GM12878 (cell line): ENCODE data around the gene PSPC1. TPM values are rescaled to one million over a fixed set of nuclear protein-coding genes. Genes with fewer than 3 reads are reported as not detected.

ENCODE experiments used
- ATAC-seq: fragments of 200-7000 bp; cut with Tn5 transposase; 3 replicates; pipeline ENCODE4 v1.9.1; 2020; ENCODE audit warnings: mild to moderate bottlenecking, moderate library complexity
- BruUV-seq: library from RNA; stranded (reverse); fragments of 400-500 nt; replicated peaks from 2 replicates; lab custom pipeline; 2021; lab: Mats Ljungman, UMichigan
- CTCF ChIA-PET: fragments of 300-600 bp; sonication (Branson Sonifier 250); formaldehyde crosslinking; extraction: SDS; loops from one replicate; lab custom pipeline; 2021; ENCODE audit warnings: inconsistent platforms; lab: Yijun Ruan, JAX
- POLR2A ChIA-PET: fragments of 350-600 bp; formaldehyde crosslinking; extraction: SDS; loops from one replicate; lab custom pipeline; 2021; ENCODE audit warnings: inconsistent platforms; lab: Charles Lee
- RAD21 ChIA-PET: fragments of 300-600 bp; sonication (Branson Sonifier 250); formaldehyde crosslinking; loops from one replicate; lab custom pipeline; 2023; ENCODE audit warnings: antibody characterized with exemption; ENCODE audit not compliant: unreplicated experiment; lab: Charles Lee
- SMC1A ChIA-PET: fragments of 300-600 bp; sonication (Branson Sonifier 250); formaldehyde crosslinking; loops from one replicate; lab custom pipeline; 2023; ENCODE audit not compliant: unreplicated experiment, uncharacterized antibody; lab: Charles Lee
- DNase-seq: peaks from one replicate; pipeline ENCODE4 v3.0.0-alpha.2; 2011; ENCODE audit warnings: low read depth, low spot score
- FAIRE-seq: peaks from 3 replicates; lab custom pipeline; 2011; peaks lifted over from hg19 to GRCh38; lab: Jason Lieb, UNC
- H2AFZ ChIP-seq: 2 replicates; pipeline ENCODE4 v1.6.0; 2011; ENCODE audit warnings: low read depth, low read length, control low read depth; ENCODE audit not compliant: control insufficient read depth
- H3K27ac ChIP-seq: 2 replicates; pipeline ENCODE4 v1.5.1; 2011; ENCODE audit warnings: control low read depth; ENCODE audit not compliant: control insufficient read depth, insufficient read depth
- H3K27me3 ChIP-seq, 2 experiments: replicated peaks in 1 of 2; 2 replicates each; pipeline versions ENCODE4 v1.6.0 to v1.6.1; 2011; ENCODE audit warnings: low read length in 1 of 2; ENCODE audit not compliant: control insufficient read depth in 2 of 2, insufficient read depth in 2 of 2
- H3K36me3 ChIP-seq, 2 experiments: 2 replicates each; pipeline ENCODE4 v1.5.1; 2011; ENCODE audit warnings: low read length in 1 of 2; ENCODE audit not compliant: control insufficient read depth in 2 of 2, insufficient read depth in 2 of 2
- H3K4me1 ChIP-seq: 2 replicates; pipeline ENCODE4 v1.6.1; 2011; ENCODE audit warnings: mild to moderate bottlenecking, low read length, moderate library complexity, mixed read lengths; ENCODE audit not compliant: control insufficient read depth, insufficient read depth
- H3K4me2 ChIP-seq: 2 replicates; pipeline ENCODE4 v1.6.0; 2011; ENCODE audit warnings: control low read depth; ENCODE audit not compliant: control insufficient read depth, insufficient read depth
- H3K4me3 ChIP-seq: fragments of 200-600 bp; sonication (generic); 2 replicates; pipeline ENCODE4 v1.5.1; 2016
- H3K79me2 ChIP-seq: 2 replicates; pipeline ENCODE4 v1.6.0; 2011; ENCODE audit warnings: low read length; ENCODE audit not compliant: control insufficient read depth, insufficient read depth
- H3K9ac ChIP-seq: 2 replicates; pipeline ENCODE4 v1.8.0; 2011; ENCODE audit warnings: low read length, control low read depth, mixed read lengths; ENCODE audit not compliant: control insufficient read depth, insufficient read depth
- H3K9me3 ChIP-seq: replicated peaks from 3 replicates; pipeline ENCODE4 v1.5.1; 2011; ENCODE audit warnings: mild to moderate bottlenecking, low read length; ENCODE audit not compliant: control insufficient read depth, insufficient read depth
- H4K20me1 ChIP-seq: 2 replicates; pipeline ENCODE4 v1.6.0; 2011; ENCODE audit not compliant: control insufficient read depth, insufficient read depth
- MYB ChIP-seq: fragments of 150-350 bp; IDR thresholded peaks from 2 replicates; pipeline ENCODE4 v1.6.1; 2014; ENCODE audit warnings: mild to moderate bottlenecking, low read depth, low read length, borderline replicate concordance
- SPI1 ChIP-seq: IDR thresholded peaks from 2 replicates; pipeline ENCODE4 v1.6.1; 2011; ENCODE audit warnings: low read depth, mild to moderate bottlenecking, low read length, moderate library complexity, borderline replicate concordance; ENCODE audit not compliant: insufficient read depth
- WGBS: methylation state at CpG from one replicate; pipeline ENCODE4 v1.1.6; 2016; ENCODE audit warnings: low lambda C conversion rate; ENCODE audit not compliant: insufficient replicate concordance, insufficient coverage; ENCODE audit errors: missing lambda C conversion rate; 5-methylcytosine and 5-hydroxymethylcytosine counted together
- in situ Hi-C: fragments of 300-500 bp; cut with MboI; formaldehyde crosslinking; loops from 9 replicates; pipeline ENCODE4 v1.14.3; 2018; ENCODE audit warnings: mixed read lengths
- intact Hi-C: fragments of 100-400 bp; cut with micrococcal nuclease; formaldehyde crosslinking; loops from one replicate; pipeline ENCODE4 v1.14.2; 2022; ENCODE audit not compliant: unreplicated experiment
- polyA plus RNA-seq, 11 experiments: library from polyadenylated mRNA; depleted of rRNA in 4 of 11; unstranded in 6 of 11; stranded (reverse) in 5 of 11; fragments of >200 nt; fragmentation: Nextera tagmentation in 4 of 11; fragmentation: Illumina TruSeq in 1 of 11; extraction: Ambion mirVana in 4 of 11; extraction: Trizol in 1 of 11; gene quantifications; 1 replicate in 1 of 11; 2 replicates in 10 of 11; pipeline versions ENCODE4 v1.2.1 to v1.2.3, GENCODE V29; 2011 to 2016; ENCODE audit warnings: inconsistent platforms in 2 of 11, missing spikeins in 2 of 11, low read depth in 1 of 11
- small RNA-seq: library from RNA; depleted of rRNA; stranded (forward); fragments of <200 nt; gene quantifications from one replicate; pipeline ENCODE3, GENCODE V24; 2014
- total RNA-seq, 4 experiments: library from RNA; depleted of rRNA in 3 of 4; stranded (reverse); fragments of >200 nt in 3 of 4; fragmentation: Illumina TruSeq in 1 of 4; extraction: Trizol in 1 of 4; gene quantifications; 2 replicates each; pipeline versions ENCODE4 v1.2.1 to v1.2.3, GENCODE V29; 2013 to 2021

The PSPC1 gene
- total and polyA plus RNA-seq, 10 of the 15 experiments (the other 5 are each of a cell fraction or from before 2014, with no cell fraction given), result 17.7 to 76.3 (median 66.8) TPM

DNA sequence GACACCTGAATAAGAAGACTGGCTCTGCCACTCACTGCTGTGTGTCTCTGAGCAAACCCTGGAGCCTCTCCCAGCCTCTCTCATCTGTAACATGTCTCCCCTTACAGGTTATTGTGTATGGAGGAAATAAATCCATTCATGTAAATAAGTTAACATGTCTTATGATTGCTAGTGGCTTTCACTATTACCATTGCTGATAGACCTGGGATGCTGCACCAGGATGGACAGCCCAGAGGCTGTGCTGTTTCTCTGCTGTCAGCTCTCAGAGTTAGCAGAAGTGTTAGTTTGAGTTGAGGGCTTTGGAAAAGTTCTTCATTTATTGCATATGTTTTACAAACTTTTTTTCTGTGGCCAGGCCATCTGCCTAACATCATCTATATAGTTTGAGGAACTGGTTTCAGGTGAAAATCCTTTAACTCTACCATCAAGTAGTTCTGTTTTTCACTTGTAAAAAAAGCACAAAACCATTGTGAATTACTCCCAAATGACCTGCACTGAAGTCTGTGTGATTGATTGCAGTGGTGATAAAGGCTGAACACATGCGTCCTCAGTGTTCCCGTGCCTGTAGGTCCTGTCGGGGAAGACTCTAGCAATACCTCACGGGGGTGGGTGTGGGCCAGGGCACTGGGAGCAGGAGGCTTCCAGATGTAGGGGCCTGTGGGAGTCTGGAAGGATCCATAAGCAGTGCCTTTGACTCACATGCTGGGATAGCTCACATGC lies 124.7 kb downstream of the PSPC1 start:
- Histone ChIP-seq H3K4me2 (no peak overlapping the region), H2AFZ (no peak overlapping the region), H3K27me3 (no peaks in the 10 kb centered on the region), H3K9ac (no peak overlapping the region), H3K36me3 (peaks cover under 1 to 24% of the 10 kb centered on the region in 2 experiments), H3K4me3 (no peak overlapping the region), H3K27ac (no peak overlapping the region), H4K20me1 (no peaks in the 10 kb centered on the region; the same call in 1 of the 2 replicates), H3K9me3 (no peaks in the 10 kb centered on the region), H3K79me2 (no peaks in the 10 kb centered on the region), H3K4me1 (0 out of 2 replicates have a peak, but pooled peaks cover 5% of the 10 kb centered on the region)
- ChIA-PET CTCF (interaction anchor here (1.3 kb wide), 1 partner anchor 327 kb away, joined by 4 read pairs; no protein-coding TSS in a partner anchor), RAD21 (no interaction called here), SMC1A (interaction anchor here (0.6 kb wide), 1 partner anchor 780 kb away, joined by 3 read pairs; no protein-coding TSS in a partner anchor), POLR2A (no interaction called here)
- no TSS peak for BruUV-seq
- in situ Hi-C loops, result no loop called here
- DNase-seq (no peak), FAIRE-seq (no peak), ATAC-seq (peak; percentile 35)
- no peak for TF ChIP-seq MYB
- TF ChIP-seq SPI1, result peak; percentile 16; the same call in 1 of the 2 replicates
- intact Hi-C loops, result no loop called here
- 63% methylated on average over 4 of the region's 4 CpGs for WGBS

Small RNA genes lying within 50 kb of the gene (small RNA-seq; reads per million reads assigned to genes)
- 0.23 reads per million for gene RN7SL166P

Other genes starting within 250 kb of the PSPC1 start
- 0.38 and 0.56 TPM in 2 replicates for gene TPTE2, start 221.4 kb downstream of the PSPC1 start, total RNA-seq (2014; rRNA removed)
- gene TPTE2, start 221.4 kb downstream of the PSPC1 start, total RNA-seq (2014; rRNA removed; fragmentation: Illumina TruSeq; extraction: Trizol), result 1.2 TPM in 2 replicates
- gene TPTE2, start 221.4 kb downstream of the PSPC1 start, total RNA-seq (2021), result 0.96 and 1.1 TPM in 2 replicates
- gene TPTE2, start 221.4 kb downstream of the PSPC1 start, polyA plus RNA-seq (2011; rRNA removed), result 0.31 and 0.71 TPM in 2 replicates
- gene TPTE2, start 221.4 kb downstream of the PSPC1 start, polyA plus RNA-seq (2014; fragmentation: Illumina TruSeq; extraction: Trizol), result 1.5 and 1.6 TPM in 2 replicates
- 1 to 10 TPM; 1.2 to 1.9 TPM for gene TPTE2, start 221.4 kb downstream of the PSPC1 start, polyA plus RNA-seq (2014; fragmentation: Nextera tagmentation; extraction: Ambion mirVana)
- 0.52 and 0.92 TPM in 2 replicates for gene TPTE2, start 221.4 kb downstream of the PSPC1 start, polyA plus RNA-seq (2014; rRNA removed)
- gene TPTE2, start 221.4 kb downstream of the PSPC1 start, polyA plus RNA-seq (2016; fragmentation: Nextera tagmentation; extraction: Ambion mirVana), result 1 to 10 TPM in 1 of 2 experiments, under 1 TPM in 1; 0.83 to 1.3 TPM
- 20.1 and 22.1 TPM in 2 replicates for gene MPHOSPH8, start 149.3 kb downstream of the PSPC1 start, total RNA-seq (2014; rRNA removed)
- 29.3 and 30.3 TPM in 2 replicates for gene MPHOSPH8, start 149.3 kb downstream of the PSPC1 start, total RNA-seq (2014; rRNA removed; fragmentation: Illumina TruSeq; extraction: Trizol)
- gene MPHOSPH8, start 149.3 kb downstream of the PSPC1 start, total RNA-seq (2021), result 21.0 and 26.0 TPM in 2 replicates
- gene MPHOSPH8, start 149.3 kb downstream of the PSPC1 start, polyA plus RNA-seq (2011; rRNA removed), result 34.8 and 43.5 TPM in 2 replicates
- gene MPHOSPH8, start 149.3 kb downstream of the PSPC1 start, polyA plus RNA-seq (2014; fragmentation: Illumina TruSeq; extraction: Trizol), result 34.2 and 34.9 TPM in 2 replicates
- 10 to 100 TPM; 16.6 to 29.3 TPM for gene MPHOSPH8, start 149.3 kb downstream of the PSPC1 start, polyA plus RNA-seq (2014; fragmentation: Nextera tagmentation; extraction: Ambion mirVana)
- 21.6 and 27.7 TPM in 2 replicates for gene MPHOSPH8, start 149.3 kb downstream of the PSPC1 start, polyA plus RNA-seq (2014; rRNA removed)
- gene MPHOSPH8, start 149.3 kb downstream of the PSPC1 start, polyA plus RNA-seq (2016; fragmentation: Nextera tagmentation; extraction: Ambion mirVana), result 10 to 100 TPM; 15.9 to 17.1 TPM
- gene ZMYM5, start 80.7 kb upstream of the PSPC1 start, total RNA-seq (2014; rRNA removed), result 8.2 and 10.5 TPM in 2 replicates
- gene ZMYM5, start 80.7 kb upstream of the PSPC1 start, total RNA-seq (2014; rRNA removed; fragmentation: Illumina TruSeq; extraction: Trizol), result 13.3 and 14.1 TPM in 2 replicates
- 8.0 and 8.1 TPM in 2 replicates for gene ZMYM5, start 80.7 kb upstream of the PSPC1 start, total RNA-seq (2021)
- 12.4 and 23.1 TPM in 2 replicates for gene ZMYM5, start 80.7 kb upstream of the PSPC1 start, polyA plus RNA-seq (2011; rRNA removed)
- 11.8 and 13.9 TPM in 2 replicates for gene ZMYM5, start 80.7 kb upstream of the PSPC1 start, polyA plus RNA-seq (2014; fragmentation: Illumina TruSeq; extraction: Trizol)
- 1 to 10 TPM; 7.7 to 9.4 TPM for gene ZMYM5, start 80.7 kb upstream of the PSPC1 start, polyA plus RNA-seq (2014; fragmentation: Nextera tagmentation; extraction: Ambion mirVana)
- 5.3 and 7.1 TPM in 2 replicates for gene ZMYM5, start 80.7 kb upstream of the PSPC1 start, polyA plus RNA-seq (2014; rRNA removed)
- 10 to 100 TPM; 13.2 to 13.7 TPM for gene ZMYM5, start 80.7 kb upstream of the PSPC1 start, polyA plus RNA-seq (2016; fragmentation: Nextera tagmentation; extraction: Ambion mirVana)
- 30.4 and 40.4 TPM in 2 replicates for gene ZMYM2, start 175.8 kb upstream of the PSPC1 start, total RNA-seq (2014; rRNA removed)
- gene ZMYM2, start 175.8 kb upstream of the PSPC1 start, total RNA-seq (2014; rRNA removed; fragmentation: Illumina TruSeq; extraction: Trizol), result 57.6 and 60.3 TPM in 2 replicates
- gene ZMYM2, start 175.8 kb upstream of the PSPC1 start, total RNA-seq (2021), result 37.3 and 43.1 TPM in 2 replicates
- 60.4 and 120 TPM in 2 replicates for gene ZMYM2, start 175.8 kb upstream of the PSPC1 start, polyA plus RNA-seq (2011; rRNA removed)
- gene ZMYM2, start 175.8 kb upstream of the PSPC1 start, polyA plus RNA-seq (2014; fragmentation: Illumina TruSeq; extraction: Trizol), result 46.7 and 48.8 TPM in 2 replicates
- 1 to 10 TPM; 9.5 TPM for gene ZMYM2, start 175.8 kb upstream of the PSPC1 start, polyA plus RNA-seq (2014; fragmentation: Nextera tagmentation; extraction: Ambion mirVana)
- gene ZMYM2, start 175.8 kb upstream of the PSPC1 start, polyA plus RNA-seq (2014; rRNA removed), result 28.3 and 38.8 TPM in 2 replicates
- 10 to 100 TPM; 13.0 to 15.3 TPM for gene ZMYM2, start 175.8 kb upstream of the PSPC1 start, polyA plus RNA-seq (2016; fragmentation: Nextera tagmentation; extraction: Ambion mirVana)